Spinal cord (tissue), 10 donors: ENCODE measurements around the gene PDZRN4. TPM values are rescaled to one million over a fixed set of nuclear protein-coding genes. Genes with fewer than 3 reads are reported as not detected.
"Not testable (repeated sequence)": the region's sequence is repeated elsewhere in the genome, so short reads cannot be mapped to it uniquely, and the experiment has no call there.

ENCODE experiments used
- DNase-seq, 6 donors: peaks; one replicate each; pipeline versions ENCODE4 v3.0.0 to v3.0.0-alpha.2; 2013 to 2015; ENCODE audit warnings: low spot score in 6 of 6, low read depth in 4 of 6
- H3K27ac ChIP-seq: one replicate; pipeline ENCODE4 v1.5.1; 2013; ENCODE audit warnings: low read depth, low read length, control low read depth
- H3K27me3 ChIP-seq: one replicate; pipeline ENCODE4 v1.6.1; 2013; ENCODE audit warnings: low read length; ENCODE audit not compliant: control insufficient read depth, insufficient read depth
- H3K36me3 ChIP-seq: one replicate; pipeline ENCODE4 v1.6.1; 2013; ENCODE audit warnings: low read length; ENCODE audit not compliant: control insufficient read depth, insufficient read depth
- H3K4me1 ChIP-seq: one replicate; pipeline ENCODE4 v1.6.1; 2013; ENCODE audit warnings: low read length; ENCODE audit not compliant: control insufficient read depth, insufficient read depth
- H3K4me3 ChIP-seq: one replicate; pipeline ENCODE4 v1.5.1; 2013; ENCODE audit warnings: low read depth, low read length, control low read depth
- H3K9me3 ChIP-seq: one replicate; pipeline ENCODE4 v1.6.1; 2013; ENCODE audit warnings: low read length; ENCODE audit not compliant: control insufficient read depth, insufficient read depth
- WGBS: methylation state at CpG from one replicate; pipeline ENCODE4 v1.1.5; 2013; ENCODE audit warnings: missing lambda C conversion rate; ENCODE audit not compliant: insufficient coverage; 5-methylcytosine and 5-hydroxymethylcytosine counted together
- polyA plus RNA-seq, 2 donors: library from polyadenylated mRNA; unstranded; fragments of 120-200 nt; gene quantifications; one replicate each; pipeline ENCODE4 v1.2.1, GENCODE V29; 2013; ENCODE audit not compliant: insufficient read length in 2 of 2
- total RNA-seq, 2 donors: library from RNA; depleted of rRNA in 1 of 2; stranded (reverse); fragments of 120-200 nt in 1 of 2; fragments of >200 nt in 1 of 2; gene quantifications; one replicate each; pipeline versions ENCODE4 v1.2.3 to v1.2.4, GENCODE V29; 2013 to 2014
- donor health status: healthy.

PDZRN4 gene
- total and polyA plus RNA-seq, 4 donors: 5.4 to 10.9 (median 7.6) TPM

DNA sequence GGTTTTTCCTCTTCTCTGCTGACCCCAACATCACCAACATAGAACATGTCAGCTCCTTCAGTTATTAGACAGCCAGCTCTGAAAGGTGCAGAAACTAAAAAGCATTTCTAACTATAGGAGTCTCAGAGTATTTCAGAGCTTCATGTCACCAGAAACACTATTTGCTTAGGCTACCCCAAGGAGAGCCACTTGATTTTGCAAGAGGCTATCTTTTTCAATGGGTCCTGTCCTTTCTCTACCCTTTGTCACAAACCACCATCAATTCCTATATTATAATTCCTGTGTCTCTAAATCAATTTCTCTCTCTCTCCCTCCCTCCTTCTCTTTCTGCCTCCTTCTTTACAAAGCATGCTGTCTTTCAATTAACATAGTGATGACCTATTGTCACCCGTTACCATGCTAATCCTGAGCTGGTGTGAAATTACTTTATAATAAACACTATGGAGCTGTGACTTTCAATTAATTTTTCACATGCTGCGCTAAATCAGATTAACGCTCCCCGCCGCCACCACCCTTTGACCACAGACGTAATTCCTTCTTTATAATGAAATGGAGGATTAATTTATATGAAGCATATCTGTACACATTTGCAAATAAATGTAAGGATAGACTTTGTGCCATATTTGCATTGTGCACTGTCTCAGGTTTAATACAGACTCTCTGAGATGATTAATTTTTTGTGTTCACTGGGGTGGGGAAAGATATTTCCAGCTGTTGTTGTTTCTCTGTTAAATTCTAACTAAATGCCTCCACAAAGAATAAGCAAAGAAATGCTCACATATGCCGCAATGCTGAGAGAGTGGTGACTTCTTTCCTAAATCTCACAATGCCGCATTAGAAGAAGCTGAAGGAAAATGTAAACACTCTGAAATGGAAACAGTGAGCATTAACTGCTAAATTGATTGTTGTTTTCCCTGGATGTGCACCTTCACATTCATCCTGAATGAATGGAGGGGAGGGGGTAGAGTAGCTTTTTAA, 418.6 kb downstream of the PDZRN4 start:
- Histone ChIP-seq H3K9me3 (no peaks in the 10 kb centered on the region), H3K36me3 (no peaks in the 10 kb centered on the region), H3K27ac (no peak overlapping the region), H3K27me3 (no peaks in the 10 kb centered on the region), H3K4me1 (no peaks in the 10 kb centered on the region), H3K4me3 (no peak overlapping the region)
- DNase-seq: peak in 2 of 6 donors; percentile 15 to 71
- WGBS: 80% methylated on average over 1 of the region's 8 CpGs

DNA sequence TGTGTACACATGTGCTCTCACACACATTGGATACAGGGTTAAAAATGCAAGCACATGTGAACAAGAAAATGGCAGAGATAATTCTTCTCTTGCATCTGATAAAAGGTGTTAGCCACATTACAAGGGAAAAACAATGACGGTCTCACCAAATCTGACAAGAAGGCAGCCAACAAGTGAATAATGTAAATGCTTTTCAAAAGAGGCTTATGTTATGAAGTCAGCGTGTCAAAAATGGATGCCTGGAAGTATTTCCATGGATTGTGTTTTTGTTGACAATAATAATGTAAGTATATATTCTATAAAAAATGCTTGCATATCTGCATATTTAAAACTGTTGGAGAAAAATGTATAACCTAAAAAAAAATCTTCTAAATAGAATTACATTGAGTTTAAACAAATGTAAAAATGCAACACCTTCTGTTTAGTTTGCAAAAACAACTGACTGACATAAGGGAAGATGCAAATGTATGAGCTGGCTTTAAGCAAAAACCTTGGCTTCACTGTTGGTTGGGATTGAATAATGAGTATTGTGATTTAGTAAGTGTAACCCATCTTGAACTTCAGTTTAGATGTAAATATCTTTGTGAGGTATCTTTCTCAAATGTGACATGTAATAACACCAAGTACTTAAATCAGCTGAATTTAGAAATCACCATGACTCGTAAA, 424.9 kb downstream of the PDZRN4 start:
- no peak overlapping the region for H3K27ac ChIP-seq
- WGBS: 100% methylated on average over 1 of the region's 3 CpGs
- H3K36me3 ChIP-seq: no peaks in the 10 kb centered on the region
- H3K4me3 ChIP-seq: no peak overlapping the region
- DNase-seq: peak in 1 of 6 donors; percentile 57
- no peaks in the 10 kb centered on the region for H3K4me1 ChIP-seq
- H3K9me3 ChIP-seq: no peaks in the 10 kb centered on the region
- H3K27me3 ChIP-seq: no peaks in the 10 kb centered on the region

GRCh38 chr12:41615174-41615573, 427.1 kb downstream of the PDZRN4 start:
- not testable (repeated sequence) for H3K9me3 ChIP-seq, H3K4me3 ChIP-seq, H3K4me1 ChIP-seq, H3K27me3 ChIP-seq, H3K36me3 ChIP-seq, DNase-seq, H3K27ac ChIP-seq
- 83% methylated on average over 3 of the region's 3 CpGs for WGBS

DNA sequence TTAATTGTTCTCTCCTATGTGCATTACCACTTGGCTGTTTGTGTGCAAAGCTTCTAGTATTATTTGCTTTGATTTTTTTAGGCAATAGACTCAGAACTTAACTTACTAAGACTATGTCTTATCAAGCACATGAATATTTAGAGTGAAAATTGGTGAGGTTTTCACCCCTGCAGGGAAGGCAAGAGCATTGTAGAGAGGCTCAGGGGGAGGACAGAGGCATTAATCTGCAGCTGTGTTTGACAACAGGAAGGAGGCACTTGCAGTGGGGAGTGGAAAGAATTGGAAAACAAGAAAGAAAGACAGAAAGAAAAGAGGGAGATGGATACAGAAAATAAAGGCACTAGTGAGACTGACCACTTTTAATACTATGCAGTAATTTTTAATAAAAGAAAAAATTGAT, 431.6 kb downstream of the PDZRN4 start:
- H3K4me3 ChIP-seq: no peak overlapping the region
- no peaks in the 10 kb centered on the region for H3K4me1 ChIP-seq
- no peaks in the 10 kb centered on the region for H3K9me3 ChIP-seq
- no peaks in the 10 kb centered on the region for H3K36me3 ChIP-seq
- no peaks in the 10 kb centered on the region for H3K27me3 ChIP-seq
- H3K27ac ChIP-seq: no peak overlapping the region
- DNase-seq: no peak

DNA sequence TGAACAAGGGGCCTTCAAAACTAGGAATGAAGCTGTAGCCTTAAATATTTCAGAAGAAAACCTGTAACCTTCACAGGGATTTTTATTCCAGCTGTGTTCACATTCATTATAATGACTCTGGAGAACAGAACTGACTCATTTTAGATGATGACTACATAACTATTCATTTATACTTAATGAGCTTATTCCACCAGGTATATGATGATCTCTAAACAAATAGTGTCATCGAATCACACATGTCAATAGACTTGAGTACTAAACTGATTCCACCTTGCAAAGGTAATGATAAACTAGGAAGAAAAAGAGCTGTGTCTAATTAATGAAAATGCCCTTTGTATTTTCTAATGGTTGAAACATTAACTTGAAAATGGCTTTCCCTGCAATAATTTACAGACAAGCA, 433.2 kb downstream of the PDZRN4 start:
- no CpG with 5 or more reads among the region's 1 CpG for WGBS
- Histone ChIP-seq H3K36me3 (no peaks in the 10 kb centered on the region), H3K4me1 (no peaks in the 10 kb centered on the region), H3K4me3 (no peak overlapping the region), H3K9me3 (no peaks in the 10 kb centered on the region), H3K27ac (no peak overlapping the region), H3K27me3 (no peaks in the 10 kb centered on the region)
- DNase-seq: peak in 1 of 6 donors; percentile 59
